EL (cell line): ENCODE data around the gene ZNF18.
"Not testable (repeated sequence)": the region's sequence is repeated elsewhere in the genome, so short reads cannot be mapped to it uniquely, and the experiment has no call there.

Experiments used
- DNase-seq: peaks from one replicate; pipeline ENCODE4 v3.0.0-alpha.2; 2016

The ZNF18 gene

DNA sequence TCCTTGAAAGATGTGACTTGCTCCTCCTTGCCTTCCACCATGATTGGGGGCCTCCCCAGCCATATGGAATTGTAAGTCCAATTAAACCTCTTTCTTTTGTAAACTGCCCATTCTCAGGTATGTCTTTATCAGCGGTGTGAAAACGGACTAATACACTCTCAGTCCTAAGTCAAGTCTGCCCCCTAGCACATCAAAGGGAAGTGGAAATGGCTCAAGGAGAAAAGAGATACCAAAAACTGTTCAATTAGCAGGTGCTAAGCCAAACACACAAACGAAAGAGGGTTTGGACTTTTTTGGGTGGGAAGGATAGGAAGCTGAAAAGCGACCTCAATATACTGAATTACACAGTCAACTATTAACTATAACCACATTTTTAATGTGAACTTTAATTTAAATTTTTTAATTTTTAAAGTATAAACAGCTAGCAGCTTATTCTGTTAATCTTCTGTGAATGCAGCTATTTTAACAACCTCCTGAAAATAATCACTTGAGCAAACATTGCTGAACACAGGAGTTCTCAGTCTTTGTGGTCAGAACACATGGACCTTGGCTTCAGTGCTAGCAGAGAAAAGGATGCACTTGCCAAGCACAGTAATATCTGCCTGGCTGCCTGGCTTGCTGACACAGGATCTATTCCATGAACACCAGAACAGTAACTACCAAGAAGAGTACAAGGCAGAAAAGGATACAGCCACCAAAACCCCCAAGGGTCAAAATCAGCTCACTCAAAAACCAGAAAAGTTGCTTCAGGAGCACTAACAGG, 10.9 kb downstream of the ZNF18 start:
- no peak for DNase-seq

DNA sequence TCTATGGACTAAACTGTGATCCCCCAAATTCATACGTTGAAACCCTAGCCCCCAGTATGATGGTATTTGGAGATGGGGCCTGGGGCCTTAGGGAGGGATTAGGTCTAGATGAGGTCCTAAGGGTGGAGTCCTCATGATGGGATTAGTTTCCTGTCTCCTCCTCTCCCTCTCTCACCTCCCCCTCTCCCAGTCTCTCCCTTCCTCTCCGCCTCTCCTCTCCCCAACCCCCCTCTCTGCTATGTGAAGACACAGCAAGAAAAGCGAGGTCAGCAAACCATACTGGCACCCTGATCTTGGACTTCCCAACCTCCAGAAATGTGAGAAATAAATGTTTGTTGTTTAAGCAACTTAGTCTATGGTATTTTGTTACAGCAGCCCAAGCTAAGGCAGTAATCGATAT, 15.4 kb downstream of the ZNF18 start:
- no peak for DNase-seq

DNA sequence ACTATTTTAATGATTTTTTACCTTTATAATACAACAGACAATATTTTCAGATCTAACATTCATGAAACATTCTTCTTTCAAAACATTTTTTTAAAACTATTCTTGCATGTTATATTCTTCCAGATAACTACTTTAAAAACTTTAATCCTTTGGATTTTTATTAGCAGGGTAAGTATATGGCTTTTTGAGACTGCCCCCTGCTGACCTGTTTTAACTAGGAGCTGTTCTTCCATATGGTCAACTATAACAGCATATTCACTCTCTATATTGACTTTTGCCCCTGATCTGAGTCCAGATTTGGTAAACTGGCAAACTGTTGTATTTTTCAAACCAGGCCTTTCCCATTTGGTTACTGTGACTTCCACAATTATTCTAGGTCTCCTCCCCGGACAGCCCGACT, 16.5 kb downstream of the ZNF18 start:
- peak; percentile 2 for DNase-seq

DNA sequence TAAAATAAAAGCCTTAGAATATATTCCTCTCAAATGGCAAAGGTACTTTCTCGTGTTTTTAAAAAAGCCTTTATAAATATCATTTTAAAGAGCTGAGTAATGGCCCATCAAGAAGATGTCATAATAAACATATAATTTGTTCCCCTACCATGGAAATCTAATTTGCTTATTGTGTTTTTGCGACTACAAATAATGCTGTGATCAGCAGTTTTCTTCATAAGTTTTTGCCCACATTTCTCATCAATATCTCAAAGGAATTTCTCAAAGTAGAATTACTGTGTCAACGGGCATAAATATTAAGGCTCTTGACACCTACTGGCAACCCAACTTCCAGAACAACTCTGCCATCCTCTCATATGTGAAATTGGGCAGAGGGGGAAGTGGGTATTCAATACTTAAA, 17.5 kb downstream of the ZNF18 start:
- no peak for DNase-seq

DNA sequence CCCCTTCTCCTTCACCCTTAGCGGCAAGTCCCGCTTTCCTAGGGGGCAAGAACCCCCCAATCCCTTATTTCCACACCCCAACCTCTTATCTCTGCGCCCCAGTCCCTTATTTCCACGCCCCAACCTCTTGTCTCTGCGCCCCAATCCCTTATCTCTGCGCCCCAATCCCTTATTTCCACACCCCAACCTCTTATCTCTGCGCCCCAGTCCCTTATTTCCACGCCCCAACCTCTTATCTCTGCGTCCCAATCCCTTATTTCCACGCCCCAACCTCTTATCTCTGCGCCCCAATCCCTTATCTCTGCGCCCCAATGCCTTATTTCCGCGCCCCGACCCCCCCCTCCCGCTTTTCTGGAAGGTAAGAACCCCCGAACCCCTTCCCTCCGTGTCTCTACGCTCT, 24.5 kb downstream of the ZNF18 start:
- DNase-seq: not testable (repeated sequence)

DNA sequence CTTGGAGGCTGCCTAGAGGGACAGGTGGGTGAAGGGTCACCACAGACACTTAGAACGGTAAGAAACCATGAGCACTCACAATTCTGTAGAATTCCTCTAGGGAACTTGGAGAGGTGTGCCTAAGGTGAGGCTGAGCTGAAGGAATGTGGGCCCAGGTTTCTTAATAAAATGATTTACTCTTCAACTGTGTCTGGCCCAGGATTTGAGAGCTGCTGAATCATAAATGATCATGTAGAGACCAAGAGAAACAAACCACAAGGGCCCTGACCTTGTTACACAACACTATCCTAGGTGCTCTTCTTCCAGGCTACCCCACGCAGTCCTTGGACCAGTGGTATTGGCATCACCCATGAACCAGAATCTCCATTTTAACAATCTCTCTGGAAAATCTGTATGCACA, 27.7 kb downstream of the ZNF18 start:
- DNase-seq: no peak

DNA sequence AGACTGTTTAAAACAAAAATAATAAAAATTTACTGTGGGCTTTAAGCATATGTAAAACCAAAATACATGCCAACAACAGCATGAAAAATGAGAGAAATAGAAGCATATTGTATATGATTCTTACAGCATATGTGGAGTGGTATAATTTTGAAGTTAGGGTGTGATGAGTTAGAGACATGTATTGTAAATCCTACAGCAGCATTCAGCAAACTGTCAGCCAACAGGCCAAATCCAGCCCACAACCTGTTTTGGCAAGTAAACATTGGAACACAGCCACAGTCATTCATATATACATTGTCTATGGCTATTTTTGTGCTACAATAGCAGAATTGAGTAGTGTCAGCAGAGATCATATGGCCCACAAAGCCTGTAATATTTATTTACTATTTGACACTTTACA, 42.3 kb downstream of the ZNF18 start:
- DNase-seq: no peak

DNA sequence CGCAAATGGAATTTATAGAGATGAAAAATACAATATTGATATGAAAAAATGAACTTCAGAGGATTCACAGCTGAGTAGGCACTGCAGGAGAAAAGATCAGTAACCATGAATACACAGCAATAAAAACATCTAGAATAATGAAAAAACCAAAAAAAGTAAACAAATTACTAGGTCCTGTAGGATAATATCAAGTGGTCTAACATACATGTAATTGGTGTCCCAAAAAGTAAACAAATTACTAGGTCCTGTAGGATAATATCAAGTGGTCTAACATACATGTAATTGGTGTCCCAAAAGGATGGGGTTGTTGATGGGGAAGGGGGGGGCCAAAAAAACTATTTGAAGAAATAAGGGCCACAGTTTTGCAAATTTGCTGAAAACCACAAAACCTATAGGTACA, 43.4 kb downstream of the ZNF18 start:
- DNase-seq: no peak

DNA sequence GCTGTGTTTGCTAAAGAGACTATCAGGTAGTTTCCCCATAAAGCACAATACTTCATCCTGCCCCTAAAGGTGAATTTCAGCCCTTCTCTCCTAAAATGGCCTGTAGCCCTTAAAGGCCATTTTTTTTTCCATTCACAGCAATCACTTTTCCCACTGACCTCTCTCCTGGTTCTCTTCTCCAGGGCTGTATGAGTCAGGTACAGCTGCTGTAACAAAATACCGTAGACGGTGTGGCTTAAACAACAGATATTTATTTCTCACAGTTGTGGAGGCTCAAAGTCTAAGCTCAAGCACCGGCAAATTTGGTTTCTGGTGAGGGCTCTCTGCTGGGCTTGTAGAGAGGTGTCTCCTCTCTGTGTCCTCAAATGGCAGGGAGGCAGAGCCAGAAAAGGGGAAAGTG, 44.7 kb downstream of the ZNF18 start:
- no peak for DNase-seq

DNA sequence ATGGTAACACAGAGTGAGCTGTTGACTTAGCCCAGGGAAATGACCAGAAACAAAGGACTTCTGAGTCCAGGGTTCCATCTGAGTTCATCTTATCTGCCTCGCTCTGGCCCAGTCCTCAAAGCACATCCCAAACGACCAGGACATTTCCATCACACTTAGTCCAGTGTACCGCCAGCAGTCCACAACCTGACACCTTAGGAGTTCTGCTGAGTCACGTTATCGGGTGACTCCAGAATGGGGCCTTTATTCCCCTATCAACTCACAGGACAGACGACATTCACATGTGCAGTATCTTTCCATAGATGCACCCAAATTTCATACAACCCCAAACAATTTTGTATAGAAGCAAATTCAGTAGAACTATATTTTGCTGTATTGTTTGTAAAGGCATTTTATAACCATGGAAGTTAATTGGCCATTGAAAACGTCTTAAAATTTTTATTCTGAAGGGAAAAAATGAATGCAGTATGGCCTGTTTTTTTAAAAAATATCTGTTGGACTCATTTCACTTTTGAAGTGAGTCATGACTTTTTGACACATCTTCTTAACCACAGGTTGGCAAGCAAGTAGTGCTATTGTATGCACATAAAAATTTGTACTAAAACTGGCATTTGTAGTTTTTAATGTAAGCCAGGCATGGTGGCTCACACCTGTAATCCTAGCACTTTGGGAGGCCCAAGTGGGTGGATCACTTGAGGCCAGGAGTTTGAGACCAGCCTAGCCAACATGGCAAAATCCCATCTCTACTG, 46.3 kb downstream of the ZNF18 start:
- DNase-seq: no peak

DNA sequence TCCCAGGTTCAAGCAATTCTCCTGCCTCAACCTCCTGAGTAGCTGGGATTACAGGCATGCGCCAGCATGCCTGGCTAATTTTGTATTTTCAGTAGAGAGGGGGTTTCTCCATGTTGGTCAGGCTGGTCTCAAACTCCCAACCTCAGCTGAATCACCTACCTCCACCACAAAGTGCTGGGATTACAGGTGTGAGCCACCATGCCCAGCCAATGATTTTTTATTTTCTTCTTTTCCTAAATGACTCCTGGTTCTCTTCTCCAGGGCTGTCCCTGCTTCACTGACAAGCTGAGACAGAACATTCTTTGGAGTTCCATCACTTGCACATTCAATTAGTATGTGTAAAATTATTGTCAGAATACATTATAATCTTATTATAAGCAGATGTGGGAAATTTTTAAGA, 47.7 kb downstream of the ZNF18 start:
- DNase-seq: not testable (repeated sequence)

DNA sequence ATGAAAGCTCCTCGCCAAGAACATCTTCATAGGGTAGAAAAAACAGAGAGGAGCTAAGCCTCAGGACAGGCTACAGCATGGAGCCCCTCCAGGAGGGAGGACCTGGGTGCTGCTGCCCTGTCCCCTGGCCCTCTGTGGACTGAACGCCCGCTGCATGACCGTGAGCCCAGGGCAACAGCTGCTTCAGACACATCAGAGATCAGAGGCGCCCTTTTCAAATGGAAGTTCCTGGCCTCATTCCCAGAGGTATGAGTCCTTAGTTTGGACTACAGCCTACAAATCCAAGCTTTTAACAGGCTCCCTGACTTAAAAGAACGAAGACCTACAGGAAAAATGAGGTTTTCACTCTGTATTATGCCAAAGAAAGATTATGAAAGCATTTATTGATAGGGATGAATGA, 48.5 kb downstream of the ZNF18 start:
- peak; percentile 60 for DNase-seq

DNA sequence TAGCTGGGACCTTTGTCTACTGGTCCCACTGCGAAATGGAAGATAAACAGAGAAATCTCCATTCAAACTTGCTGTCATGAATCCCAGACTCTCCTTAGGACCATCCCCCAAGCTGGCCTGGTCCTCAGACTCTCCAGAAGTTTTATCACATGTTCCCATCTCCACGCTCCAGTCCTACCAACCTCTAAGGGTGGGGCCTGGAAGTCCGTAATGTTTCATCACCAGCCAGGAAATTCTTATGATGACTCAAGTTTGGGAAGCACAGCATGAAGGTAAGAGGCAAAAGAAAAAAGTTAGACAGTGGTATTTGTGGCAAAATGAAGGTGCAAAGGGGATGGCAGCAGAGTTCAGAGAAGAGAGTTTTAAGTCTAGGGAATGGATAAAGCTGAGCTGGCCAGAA, 52.7 kb downstream of the ZNF18 start:
- peak; percentile 9 for DNase-seq

DNA sequence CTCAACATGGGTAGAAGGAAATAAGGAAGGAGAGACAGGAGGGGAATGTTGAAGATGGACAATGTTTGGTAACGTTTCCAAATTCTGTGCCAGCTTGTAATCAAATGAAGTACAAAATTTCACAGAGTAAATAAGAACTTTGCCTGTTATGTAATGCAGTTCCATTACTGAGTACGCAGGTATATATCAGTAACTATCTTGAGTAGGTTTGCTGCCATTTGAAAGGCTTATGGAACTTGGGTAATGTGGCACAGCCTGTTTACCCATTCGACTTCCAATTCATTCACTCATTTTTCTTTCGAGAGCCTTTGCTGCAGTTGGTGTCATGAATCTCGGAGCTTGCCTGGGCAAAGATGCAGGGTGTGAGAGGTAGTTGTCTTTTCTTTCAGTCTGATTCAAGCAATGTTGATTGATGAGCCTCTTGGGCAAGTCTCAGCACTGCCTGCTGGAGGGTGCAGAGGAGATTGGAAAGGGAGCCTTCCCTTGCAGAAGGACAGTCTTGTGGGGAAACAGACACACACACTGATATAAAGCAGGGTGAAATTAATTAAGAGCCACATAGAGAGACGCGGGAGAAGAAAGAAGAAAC, 53.4 kb downstream of the ZNF18 start:
- no peak for DNase-seq

DNA sequence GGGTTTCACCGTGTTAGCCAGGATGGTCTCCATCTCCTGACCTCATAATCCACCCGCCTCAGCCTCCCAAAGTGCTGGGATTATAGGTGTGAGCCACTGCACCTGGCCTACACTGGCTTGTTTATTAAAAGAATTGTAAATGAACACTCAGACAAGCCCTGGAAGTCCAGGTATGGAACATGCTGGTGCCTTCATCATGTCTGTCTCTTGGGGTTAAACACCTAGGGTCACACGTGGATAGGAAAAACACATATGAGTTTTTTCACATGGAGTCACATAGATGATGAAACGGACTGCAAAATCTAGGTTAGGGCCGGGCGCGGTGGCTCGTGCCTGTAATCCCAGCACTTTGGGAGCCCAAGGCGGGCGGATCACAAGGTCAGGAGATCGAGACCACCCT, 54.2 kb downstream of the ZNF18 start:
- DNase-seq: not testable (repeated sequence)

DNA sequence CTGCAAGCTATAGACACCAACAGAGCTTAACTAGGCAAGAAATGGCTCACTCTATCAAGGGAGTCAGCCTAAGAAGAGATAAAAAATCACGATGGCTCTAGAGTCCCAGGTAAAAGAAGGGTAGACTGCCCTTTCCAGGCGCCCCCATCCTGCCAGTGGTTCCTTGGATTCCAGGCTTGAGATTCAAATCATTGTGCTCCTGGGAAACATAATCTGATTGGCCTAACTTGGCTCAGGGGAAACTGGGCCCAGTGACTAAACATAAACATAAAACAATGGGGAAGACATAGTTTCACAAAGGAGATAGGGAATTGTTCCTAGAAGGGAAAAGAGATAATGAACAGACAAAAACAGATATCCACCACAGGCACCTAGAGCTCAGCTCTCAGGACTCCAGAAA, 56.4 kb downstream of the ZNF18 start:
- DNase-seq: no peak

DNA sequence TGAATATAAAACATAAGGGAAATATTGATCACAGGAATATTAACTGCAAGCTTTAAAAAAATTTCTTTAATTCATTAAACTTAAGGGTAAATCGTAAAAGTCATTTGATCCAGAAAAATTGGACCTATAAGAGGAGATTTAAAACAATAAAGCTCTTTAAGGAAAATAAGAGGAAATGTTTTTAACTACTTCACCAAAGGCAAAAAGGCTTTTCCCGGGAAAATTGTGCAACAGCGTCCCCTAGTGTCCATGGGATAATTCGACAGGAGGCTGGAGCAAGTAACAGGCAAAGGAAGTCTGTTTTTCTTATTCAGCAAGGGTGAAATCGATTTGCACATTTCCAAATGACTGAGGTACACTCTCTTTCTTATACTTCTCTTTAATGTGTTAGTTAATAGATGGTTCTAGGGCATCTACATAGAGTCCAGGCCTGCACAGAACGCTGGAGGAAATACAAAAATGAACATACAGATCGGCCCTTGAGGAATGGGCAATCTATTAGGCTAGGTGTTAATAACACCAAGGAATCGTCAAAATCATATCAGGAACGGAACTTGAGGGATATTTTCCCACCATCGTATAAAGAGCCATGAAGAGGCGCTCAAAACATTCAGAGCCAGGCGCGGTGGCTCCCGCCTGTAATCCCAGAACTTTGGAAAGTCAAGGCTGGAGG, 61.4 kb downstream of the ZNF18 start:
- peak; percentile 49 for DNase-seq

DNA sequence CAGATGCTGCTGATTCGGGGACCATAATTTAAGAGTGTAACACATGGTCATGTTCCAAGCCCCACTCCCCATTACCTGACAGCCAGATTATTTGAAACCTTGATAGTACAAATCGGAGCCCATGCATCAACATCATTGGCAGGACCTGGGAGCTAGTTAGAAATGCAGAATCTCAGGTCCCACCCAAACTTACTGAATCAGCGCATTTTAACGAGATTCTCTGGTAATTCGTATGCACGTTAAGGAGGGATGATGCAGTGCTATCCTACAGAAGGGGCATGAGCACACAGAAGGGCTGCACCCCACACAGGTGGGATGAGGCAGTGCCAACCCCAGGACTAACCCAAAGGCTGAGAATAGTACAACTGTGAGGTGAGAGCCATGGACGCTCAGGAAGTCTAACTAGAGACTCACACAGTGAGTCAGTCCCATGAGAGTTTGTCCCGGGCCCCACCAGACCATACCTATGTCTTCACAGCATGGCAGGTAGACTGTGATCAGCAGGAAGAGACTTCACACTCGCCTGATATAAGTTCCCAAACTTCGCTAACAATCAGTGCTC, 64.9 kb downstream of the ZNF18 start:
- DNase-seq: no peak

DNA sequence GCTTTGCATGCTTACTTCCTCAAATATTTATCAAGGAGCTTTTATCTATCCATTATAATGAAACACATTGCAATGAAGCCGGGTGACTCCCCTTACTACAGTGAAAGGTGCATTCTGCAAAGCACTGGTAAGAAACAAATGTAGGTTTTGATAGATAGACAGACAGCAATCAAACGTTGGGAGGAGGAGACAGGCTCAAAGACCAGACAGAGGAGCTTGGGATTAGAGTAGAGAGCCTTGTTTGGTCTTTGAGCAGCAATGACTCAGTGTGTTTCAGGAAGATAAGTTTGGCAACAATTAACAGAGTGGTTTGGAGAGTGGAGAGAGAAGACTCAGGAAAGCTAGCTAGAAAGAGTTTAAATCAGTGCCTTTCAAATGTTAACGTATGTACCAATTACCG, 68.8 kb downstream of the ZNF18 start:
- DNase-seq: no peak
